Thyroid gland (tissue), 4 donors: ENCODE results near the gene NLK.

Experiments used
- CTCF ChIP-seq, 6 experiments: fragments of 200-600 bp in 3 of 6; fragments of 450-650 bp in 3 of 6; sonication (generic) in 3 of 6; IDR thresholded peaks; one replicate each; pipeline ENCODE4 v1.5.1; 2016 to 2019; ENCODE audit warnings: antibody characterized with exemption in 6 of 6, mild to moderate bottlenecking in 2 of 6, inconsistent platforms in 1 of 6, moderate library complexity in 1 of 6
- POLR2A ChIP-seq, 2 donors: fragments of 450-650 bp; IDR thresholded peaks; one replicate each; pipeline ENCODE4 v1.6.1; 2017; ENCODE audit warnings: antibody characterized with exemption in 2 of 2, mild to moderate bottlenecking in 2 of 2, moderate library complexity in 1 of 2

GRCh38 chr17:28056276-28056620, 13.8 kb downstream of the NLK start:
- no peak for TF ChIP-seq POLR2A (IDR thresholded peaks at IDR 0.05)
- TF ChIP-seq CTCF (IDR thresholded peaks at IDR 0.05): no peak
